HG03521 (cell line): ENCODE data around the gene RBM14.
"Not testable (repeated sequence)": the region's sequence is repeated elsewhere in the genome, so short reads cannot be mapped to it uniquely, and the experiment has no call there.

Experiments used
- ATAC-seq: cut with Tn5 transposase; IDR thresholded peaks from one replicate; pipeline ENCODE4 v1.9.1; 2021; ENCODE audit warnings: mild to moderate bottlenecking, moderate library complexity; ENCODE audit not compliant: unreplicated experiment

Gene RBM14

DNA sequence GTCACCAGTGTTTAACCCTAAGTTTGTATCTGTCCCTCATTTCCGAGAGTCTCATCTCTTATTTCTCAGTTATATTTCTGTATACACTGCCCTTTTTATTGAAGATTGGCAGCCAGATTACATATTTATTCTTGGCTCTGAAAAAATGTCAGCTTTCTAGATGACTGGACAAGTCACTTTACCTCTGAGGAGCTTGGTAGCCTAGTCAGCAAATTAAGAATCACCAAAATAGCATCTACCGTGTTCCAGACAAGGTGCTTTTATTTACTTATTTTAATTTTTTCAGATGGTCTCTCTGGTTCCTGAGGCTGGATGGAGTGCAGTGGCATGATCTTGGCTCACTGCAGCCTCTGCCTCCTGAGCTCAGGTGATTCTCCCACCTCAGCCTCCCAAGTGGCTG, 16.5 kb downstream of the RBM14 start:
- no peak for ATAC-seq

DNA sequence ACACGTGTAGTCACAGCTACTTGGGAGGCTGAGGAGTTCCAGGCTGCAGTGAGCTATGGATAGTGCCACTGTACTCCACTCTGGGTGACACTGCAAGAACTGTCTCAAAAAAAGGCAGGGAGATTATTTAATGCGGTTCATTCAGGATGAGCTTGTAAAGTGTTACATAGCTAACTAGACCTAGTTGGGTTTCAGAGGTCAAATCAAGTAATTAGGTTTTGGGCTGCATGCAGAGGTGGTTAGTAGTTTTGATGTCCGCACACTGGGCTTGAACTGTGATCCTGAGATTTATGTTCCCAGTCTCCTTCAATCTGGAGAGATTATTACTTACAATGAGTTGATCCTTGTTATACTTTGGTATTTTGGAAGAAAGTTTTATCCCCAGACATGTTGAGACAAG, 20.0 kb downstream of the RBM14 start:
- ATAC-seq = no peak

DNA sequence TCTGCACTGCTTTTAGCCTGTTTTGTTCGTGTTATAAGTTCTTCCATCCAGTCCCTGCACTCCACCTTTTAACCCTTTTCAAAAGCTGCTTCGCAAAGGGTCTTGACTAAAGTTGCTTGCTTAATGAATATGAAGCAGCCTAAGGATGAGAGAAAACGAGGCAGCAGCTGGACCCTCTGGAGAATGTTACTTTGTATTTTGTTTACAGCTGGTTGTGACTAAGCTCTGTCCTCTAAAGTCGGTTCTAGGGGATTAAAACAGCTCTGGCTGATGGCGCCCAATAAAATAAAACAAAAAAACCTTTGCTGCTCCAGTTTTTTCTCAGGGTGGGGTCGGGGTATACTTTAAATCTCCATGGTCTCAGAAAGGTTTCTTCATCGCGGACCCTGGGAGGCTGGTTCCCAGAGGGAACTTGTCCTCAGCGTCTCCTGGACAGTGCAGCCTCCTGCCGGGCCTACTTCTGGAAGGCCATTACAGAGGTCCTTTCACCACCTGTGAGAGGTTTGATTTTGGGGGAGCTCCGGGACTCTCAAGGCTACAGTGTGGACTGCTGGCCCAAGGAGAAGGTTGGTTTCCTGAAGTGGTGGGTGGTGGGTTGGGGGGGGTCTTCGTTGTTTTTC, 21.2 kb downstream of the RBM14 start:
- no peak for ATAC-seq

DNA sequence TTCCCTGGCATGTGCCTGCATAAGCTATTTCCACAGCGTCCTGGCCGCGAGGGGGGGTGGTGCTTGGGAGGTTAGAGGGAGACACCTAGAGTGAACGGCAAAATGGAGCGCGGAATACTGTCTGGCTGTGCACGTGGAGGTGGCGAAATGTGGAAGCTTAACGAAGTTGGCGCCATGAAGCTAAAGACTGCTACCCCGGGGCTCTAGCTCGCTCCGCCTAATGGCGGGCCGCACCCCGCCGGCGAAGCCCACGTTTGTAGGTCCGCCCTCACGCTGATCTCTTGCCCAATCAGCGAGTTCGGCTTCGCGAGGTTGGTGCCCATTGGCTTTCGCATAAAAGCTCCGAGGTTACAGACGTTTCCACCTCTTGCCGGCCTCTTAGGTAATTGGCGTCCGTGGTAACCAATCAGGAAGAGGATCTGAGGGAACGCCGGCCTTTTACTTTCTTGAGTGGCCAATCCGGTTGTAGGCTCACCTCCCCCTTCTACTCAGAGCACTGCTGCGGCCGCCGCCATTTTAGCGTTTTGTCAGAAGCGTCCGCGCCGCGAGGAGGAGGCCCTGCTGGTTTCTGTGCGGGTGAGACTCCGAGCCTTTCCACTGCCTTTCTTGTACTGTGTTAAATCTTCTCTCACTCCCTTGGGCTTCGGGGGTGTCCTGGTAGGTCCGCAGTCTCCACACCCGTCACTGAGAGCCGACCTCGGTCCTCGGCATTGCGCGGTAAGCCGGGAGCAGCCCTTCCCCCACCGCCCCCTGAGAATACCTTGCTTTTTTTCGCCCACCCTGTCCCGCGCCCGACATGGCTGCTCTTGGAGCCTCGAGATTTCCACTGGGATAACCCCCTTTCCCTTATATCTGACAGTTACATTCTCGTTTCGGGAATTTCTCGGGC, 22.0 kb downstream of the RBM14 start, which contains the start of gene RBM4:
TSS of gene RBM4 (plus strand) at position 527 of the 889 bp plus-strand sequence. CDS start 1,009 bp downstream, outside the sequence.
- ATAC-seq = peak; percentile 93

DNA sequence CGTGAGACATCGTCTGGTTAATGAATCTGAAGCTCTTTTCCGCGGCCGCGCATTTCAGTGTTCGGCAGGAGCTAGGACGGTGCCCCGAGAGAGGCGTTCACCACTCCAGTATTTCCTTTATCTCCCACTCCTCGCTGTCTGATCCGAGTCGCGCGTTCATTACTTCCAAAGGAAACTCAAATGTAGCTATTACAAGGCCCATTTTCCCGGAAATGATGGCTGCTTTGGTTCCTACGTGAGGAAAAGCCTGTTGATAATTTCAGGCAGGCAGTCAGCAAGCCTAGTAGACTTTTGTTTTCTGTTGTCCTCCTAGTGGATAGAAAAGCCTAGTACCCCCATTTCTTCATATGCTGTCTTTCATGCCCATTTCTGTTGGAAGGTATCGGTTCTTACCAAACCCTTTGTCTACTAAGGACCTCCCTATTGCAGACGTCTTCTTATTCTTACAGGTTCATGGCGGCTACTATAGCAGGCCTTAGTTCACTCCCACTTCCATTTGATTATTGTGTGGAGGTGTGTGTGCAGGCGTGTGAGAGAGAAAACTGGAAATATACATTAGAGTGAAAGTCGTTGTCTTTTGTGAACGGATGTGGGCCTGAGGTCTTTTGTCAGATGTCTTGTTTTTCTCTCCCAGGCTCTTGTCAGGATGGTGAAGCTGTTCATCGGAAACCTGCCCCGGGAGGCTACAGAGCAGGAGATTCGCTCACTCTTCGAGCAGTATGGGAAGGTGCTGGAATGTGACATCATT, 22.8 kb downstream of the RBM14 start:
- ATAC-seq = no peak

DNA sequence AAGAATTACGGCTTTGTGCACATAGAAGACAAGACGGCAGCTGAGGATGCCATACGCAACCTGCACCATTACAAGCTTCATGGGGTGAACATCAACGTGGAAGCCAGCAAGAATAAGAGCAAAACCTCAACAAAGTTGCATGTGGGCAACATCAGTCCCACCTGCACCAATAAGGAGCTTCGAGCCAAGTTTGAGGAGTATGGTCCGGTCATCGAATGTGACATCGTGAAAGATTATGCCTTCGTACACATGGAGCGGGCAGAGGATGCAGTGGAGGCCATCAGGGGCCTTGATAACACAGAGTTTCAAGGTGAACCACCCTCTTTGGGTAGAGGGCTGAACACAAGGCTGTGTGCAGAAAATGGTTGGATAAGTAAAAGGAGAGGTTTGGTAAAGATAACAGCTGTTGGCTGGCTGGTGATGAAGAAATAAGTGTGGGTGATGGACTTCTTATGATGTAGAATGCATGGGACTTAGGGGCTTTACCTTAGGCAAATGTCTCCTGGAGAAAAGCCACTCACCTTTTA, 23.4 kb downstream of the RBM14 start:
- ATAC-seq = not testable (repeated sequence)

DNA sequence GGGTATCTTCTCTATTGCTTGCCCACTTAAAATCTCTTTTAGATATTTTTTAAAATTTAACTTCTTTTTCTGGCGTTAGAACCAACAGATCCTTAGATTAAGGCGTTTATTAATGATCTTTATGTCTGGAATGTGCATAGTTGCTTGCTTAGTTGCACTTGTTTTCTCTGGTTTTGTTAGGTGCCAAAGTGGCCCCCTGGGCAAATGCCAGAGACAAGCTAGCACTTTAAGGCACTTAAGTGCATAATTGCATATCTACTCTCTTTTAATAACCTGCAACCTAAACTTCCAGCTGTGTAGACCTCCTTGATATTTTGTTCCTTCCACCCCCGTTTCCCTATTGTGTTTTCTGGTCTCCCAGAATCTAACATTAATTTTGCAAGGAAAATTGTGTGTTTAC, 25.4 kb downstream of the RBM14 start:
- no peak for ATAC-seq

DNA sequence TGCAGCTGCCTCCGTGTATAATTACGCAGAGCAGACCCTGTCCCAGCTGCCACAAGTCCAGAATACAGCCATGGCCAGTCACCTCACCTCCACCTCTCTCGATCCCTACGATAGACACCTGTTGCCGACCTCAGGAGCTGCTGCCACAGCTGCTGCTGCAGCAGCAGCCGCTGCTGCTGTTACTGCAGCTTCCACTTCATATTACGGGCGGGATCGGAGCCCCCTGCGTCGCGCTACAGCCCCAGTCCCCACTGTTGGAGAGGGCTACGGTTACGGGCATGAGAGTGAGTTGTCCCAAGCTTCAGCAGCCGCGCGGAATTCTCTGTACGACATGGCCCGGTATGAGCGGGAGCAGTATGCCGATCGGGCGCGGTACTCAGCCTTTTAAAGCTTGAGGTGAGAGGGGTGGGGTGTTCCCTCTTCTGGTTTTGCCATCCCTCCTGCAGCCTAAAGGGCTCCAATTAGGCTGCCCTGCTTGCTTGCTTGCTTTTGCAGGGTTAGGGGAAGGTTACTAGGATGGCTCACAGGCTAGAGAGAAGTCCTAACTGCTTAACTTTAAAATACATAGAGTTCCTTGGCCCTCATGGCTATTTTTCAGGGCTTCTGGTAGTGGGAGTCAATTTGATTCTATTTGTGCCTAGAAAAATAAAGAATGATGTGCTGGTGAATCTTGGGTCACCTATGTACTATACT, 27.5 kb downstream of the RBM14 start:
- ATAC-seq = no peak

DNA sequence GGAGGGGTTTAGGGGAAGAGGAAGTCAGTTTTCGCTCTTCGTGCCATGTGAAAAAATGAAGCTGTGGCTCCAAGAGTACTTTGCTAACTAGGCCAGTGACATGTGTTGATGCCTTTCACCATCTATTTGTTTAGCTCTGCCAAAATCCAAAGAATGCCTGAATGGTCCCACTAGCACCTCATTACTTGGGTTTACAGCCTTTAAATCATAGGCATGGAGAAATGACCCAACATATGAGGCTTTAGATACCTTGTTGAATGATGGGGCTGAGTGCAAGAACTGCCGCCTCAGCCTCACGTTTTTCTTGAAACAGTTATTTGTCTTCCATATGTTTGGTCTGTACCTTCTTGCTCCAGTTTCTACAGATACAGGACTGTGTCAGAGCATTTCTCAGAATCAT, 30.4 kb downstream of the RBM14 start:
- ATAC-seq = no peak

DNA sequence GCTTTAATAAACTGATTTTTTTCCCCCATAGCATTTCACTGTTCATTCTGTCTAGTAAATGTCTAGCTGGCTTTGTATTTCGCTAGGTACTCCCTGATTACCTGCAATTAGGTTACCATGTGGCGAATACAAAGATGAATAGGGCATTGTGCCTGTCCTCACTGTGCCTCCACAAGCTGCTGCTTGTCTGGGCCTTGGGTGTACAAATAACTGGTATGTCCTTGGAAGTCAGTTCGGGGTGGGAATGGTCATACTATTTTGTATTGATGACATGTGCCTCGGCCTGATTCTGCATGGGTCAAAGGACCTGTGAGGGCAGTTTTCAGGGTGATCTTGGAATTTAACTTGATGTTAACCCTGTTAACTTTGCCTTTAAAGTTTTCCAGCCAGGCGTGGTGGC, 33.5 kb downstream of the RBM14 start:
- ATAC-seq = no peak

DNA sequence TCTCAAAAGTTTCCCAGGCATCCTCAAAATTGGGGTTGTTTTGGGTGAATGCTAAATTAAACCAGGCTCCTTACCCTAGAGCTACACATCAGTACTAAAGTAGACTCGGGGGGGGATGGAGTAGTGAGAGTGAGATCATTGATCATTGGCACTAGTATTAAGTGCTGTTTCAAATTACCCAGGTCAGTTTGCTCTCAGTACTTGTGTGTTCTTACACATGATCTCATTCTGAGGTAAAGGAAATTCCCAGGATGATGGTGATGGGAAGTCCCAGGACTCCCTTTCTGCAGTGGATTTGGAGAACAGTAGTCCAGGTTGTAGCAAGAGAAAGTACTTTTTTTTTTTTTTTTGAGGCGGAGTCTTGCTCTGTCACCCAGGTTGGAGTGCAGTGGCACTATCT, 34.6 kb downstream of the RBM14 start:
- no peak for ATAC-seq

DNA sequence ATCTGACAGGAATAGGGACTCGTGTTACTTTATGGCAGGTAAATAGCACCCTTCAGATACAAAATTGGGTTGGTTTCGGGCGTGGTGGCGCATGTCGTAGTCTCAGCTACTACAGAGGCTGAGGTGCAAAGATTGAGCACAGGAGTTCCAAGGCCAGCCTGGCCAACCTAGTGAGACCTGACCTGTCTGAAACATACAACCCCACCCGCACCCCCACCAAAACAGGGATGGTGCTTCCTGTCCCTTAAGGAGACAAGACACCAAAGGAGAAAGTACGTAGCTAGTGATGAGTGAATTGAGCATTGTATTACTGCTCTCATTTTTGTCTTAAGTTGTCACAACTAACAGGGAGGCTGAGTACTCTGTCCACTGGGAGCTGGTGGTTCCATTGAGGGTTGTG, 36.2 kb downstream of the RBM14 start:
- no peak for ATAC-seq

DNA sequence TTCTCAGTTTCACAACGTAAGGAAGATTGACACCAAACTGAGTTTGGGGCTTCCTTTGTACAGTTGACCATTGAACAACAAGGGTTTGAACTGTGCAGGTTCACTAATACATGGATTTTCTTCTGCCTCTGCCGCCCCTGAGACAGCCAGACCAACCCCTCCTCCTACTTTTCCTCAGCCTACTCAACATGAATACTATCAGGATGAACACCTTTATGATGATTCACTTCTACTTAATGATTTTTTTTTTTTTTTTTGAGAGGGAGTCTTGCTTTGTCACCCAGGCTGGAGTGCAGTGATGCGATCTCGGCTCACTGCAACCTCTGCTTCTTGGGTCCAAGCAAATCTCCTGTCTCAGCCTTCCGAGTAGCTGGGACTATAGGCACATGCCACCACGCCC, 36.7 kb downstream of the RBM14 start:
- ATAC-seq = no peak

DNA sequence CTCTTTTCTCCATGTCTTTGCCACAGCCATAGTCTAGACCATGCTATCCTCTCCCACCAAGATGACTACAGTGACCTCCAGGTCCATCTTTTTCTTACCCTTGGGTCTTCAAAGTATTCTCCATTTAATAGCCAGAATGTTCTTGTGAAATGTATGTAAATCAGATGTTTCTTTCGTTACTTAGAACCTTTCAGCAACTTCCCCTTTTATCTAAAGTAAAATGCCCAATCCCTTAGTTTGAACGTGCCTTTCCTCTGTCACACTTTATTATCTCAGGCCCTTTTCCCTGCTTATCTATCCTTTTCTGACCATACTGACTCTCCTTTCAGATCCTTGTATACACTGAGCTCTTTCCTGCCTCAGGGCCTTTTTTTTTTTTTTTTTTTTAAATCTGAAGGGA, 43.3 kb downstream of the RBM14 start:
- no peak for ATAC-seq

DNA sequence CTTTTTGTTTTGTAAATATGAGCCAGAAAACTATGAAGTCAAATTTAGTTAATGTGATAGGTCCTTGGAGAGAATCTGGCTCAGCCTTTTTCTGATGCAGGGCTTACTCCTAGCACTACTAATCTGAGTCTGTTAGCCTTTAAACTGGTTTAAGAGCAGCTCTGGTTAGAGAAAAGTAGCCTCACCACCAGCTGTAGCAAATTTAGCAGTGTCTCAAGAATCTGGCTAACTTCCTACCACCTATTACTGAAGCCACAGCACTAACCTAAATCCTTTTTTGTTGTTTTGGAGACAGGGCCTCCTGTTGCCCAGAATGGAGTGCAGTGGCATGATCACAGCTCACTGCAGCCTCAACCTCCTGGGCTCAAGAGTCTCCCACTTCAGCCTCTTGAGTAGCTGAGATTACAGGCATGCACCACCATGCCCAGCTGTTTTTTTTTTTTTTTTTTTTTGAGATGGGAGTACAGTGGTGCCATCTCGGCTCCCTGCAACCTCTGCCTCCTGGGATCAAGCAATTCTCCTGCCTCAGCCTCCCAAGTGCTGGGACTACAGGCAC, 47.4 kb downstream of the RBM14 start:
- ATAC-seq = no peak

DNA sequence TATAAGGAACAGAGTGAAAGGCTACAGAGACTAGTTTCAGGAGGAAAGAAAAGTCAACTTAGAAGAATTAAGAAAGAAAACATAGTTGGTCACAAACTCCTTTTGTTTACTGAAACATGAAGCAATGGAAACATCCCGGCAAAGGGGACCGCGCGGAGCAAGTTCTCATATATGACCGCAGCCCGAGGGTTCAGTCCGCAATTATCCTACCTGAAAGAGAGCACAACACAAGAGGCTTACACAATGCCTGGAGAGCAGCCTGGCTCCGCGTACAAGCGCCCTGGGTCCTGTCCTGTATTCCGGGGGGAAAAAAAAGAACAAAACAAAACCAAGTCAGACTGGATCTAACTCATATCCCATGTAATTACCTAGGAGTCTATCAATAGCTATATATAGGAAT, 48.9 kb downstream of the RBM14 start:
- ATAC-seq = no peak

DNA sequence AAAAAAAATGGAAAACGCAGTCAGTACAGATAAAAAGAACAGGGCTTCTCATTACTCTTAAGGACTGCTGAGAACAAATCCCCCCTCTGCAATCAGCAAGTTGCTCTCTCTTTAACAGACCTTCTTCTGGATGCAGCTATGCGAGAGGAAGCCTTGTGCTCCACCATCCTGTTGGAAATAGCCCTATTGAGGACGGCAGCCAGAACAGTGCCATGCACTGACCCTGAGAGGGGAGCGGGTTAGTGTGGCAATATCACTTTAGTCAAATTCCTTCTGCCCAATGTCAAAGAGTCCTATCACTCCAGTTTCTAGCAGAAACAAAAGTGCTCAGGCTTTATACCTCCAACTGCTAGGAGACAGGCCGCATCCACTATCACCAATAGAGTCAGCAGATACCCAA, 54.4 kb downstream of the RBM14 start:
- ATAC-seq = no peak

DNA sequence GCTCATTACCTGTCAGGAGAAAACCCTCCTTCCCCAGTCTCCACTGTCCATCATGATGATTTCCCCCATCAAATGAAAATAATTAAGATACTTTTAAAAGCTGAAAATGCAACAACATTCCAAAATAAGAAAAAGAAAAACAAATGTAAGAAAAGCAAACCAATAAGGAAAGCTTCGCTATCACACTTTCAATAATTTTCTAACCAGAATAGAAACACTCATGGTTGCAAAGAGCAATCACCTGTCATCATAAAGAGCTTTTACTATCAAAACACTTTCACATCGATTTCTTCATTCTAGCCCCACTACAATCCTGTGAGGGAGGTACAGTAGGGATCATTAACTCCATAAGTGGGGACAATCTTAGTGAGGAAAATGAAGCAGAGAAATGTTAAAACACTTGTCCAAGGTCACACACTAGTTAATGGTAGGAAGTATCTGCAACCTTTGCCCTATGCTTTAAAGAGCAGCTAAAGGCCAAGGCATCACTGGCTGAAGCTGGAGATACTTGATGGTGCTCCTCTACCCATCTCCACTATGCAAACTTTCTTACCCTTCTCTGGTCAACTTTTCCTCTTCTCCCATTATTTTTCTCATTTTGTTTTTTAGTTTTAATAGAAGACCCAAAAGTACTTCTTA, 58.7 kb downstream of the RBM14 start:
- ATAC-seq = no peak

DNA sequence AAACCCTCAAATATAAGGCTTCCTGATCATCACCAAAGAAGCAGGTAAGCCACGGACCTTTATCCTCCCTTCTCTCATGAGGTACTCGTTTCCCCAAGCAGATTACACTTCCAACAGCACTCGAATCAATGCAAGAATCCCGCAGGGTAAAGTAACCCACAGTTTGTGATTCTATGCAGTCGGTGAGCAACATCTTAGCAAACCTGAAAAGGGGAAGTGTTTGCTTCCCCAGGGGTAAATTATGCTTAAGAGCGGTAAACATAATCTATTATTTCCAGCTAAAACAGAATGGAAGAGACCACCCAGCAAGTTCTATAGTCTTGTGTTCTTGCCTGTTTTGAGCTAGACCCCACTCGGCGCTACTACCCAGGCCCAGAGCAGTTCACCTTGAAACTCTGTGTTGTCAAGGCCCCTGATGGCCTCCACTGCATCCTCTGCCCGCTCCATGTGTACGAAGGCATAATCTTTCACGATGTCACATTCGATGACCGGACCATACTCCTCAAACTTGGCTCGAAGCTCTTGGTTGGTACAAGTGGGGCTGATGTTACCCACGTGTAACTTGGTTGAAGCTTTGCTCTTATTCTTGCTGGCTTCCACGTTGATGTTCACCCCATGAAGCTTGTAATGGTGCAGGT, 60.0 kb downstream of the RBM14 start:
- ATAC-seq = no peak
